Sigmoid colon (tissue), 7 donors: ENCODE measurements around the gene CYP2S1. TPM values are rescaled to one million over a fixed set of nuclear protein-coding genes. Genes with fewer than 3 reads are reported as not detected.
A peak's percentile ranks its signal among the peaks of the same experiment; 100 is the strongest.

Source experiments
- DNase-seq: peaks from one replicate; pipeline ENCODE4 v3.0.0-alpha.2; 2019
- H3K27ac ChIP-seq, 4 donors: fragments of 200-600 bp; sonication (generic); one replicate each; pipeline ENCODE4 v1.5.1; 2016 to 2019; ENCODE audit warnings: mild to moderate bottlenecking in 1 of 4
- H3K27me3 ChIP-seq, 3 donors: fragments of 200-600 bp; sonication (generic); one replicate each; pipeline ENCODE4 v1.5.1; 2019; ENCODE audit warnings: mild to moderate bottlenecking in 1 of 3
- H3K36me3 ChIP-seq, 4 donors: fragments of 200-600 bp; sonication (generic); one replicate each; pipeline ENCODE4 v1.5.1; 2016 to 2019
- H3K4me1 ChIP-seq, 4 donors: fragments of 200-600 bp; sonication (generic); one replicate each; pipeline ENCODE4 v1.5.1; 2017 to 2019
- H3K4me3 ChIP-seq, 4 donors: fragments of 200-600 bp; sonication (generic); one replicate each; pipeline ENCODE4 v1.5.1; 2017 to 2019; ENCODE audit warnings: mild to moderate bottlenecking in 2 of 4, moderate library complexity in 1 of 4
- H3K9me3 ChIP-seq, 4 donors: fragments of 200-600 bp in 3 of 4; sonication (generic) in 3 of 4; one replicate each; pipeline versions ENCODE4 v1.5.1 to v1.6.1; 2013 to 2019
- EP300 ChIP-seq, 4 donors: sonication (generic); formaldehyde crosslinking; IDR thresholded peaks; one replicate each; pipeline ENCODE4 v1.6.1; 2017; ENCODE audit warnings: antibody characterized with exemption in 4 of 4
- POLR2A ChIP-seq, 2 donors: fragments of 450-650 bp; IDR thresholded peaks; one replicate each; pipeline ENCODE4 v1.6.1; 2016; ENCODE audit warnings: antibody characterized with exemption in 2 of 2, mild to moderate bottlenecking in 2 of 2, moderate library complexity in 2 of 2
- POLR2AphosphoS5 ChIP-seq, 4 donors: sonication (generic); formaldehyde crosslinking; IDR thresholded peaks; one replicate each; pipeline ENCODE4 v1.6.1; 2017; ENCODE audit warnings: antibody characterized with exemption in 4 of 4
- WGBS, 2 donors: extraction: QIAGEN DNeasy Blood & Tissue Kit; methylation state at CpG; one replicate each; pipeline ENCODE4 v1.1.7; 2013; 5-methylcytosine and 5-hydroxymethylcytosine counted together
- intact Hi-C: fragments of 100-400 bp; cut with DNase I; formaldehyde crosslinking; loops from one replicate; pipeline ENCODE4 v1.15.1; 2023
- polyA plus RNA-seq, 3 donors: library from polyadenylated mRNA; stranded (reverse); fragments of 200-250 nt; gene quantifications; one replicate each; pipeline ENCODE4 v1.2.3, GENCODE V29; 2013
- total RNA-seq, 4 donors: library from RNA; depleted of rRNA; stranded (reverse); fragments of >200 nt; gene quantifications; one replicate each; pipeline ENCODE4 v1.1.0, GENCODE V29; 2016
- TF ChIP-seq, protein P1 (sequence below), 4 experiments: fragments of 450-650 bp in 3 of 4; fragments of 200-600 bp in 1 of 4; IDR thresholded peaks; one replicate each; pipeline ENCODE4 v1.5.1; 2016 to 2019; ENCODE audit warnings: antibody characterized with exemption in 4 of 4, mild to moderate bottlenecking in 3 of 4, moderate library complexity in 2 of 4
- donor health status: healthy with polysubstance abuse.
- donor health status: Bipolar disorder and iron deficiency.
- donor health status: healthy.

The CYP2S1 gene
- total and polyA plus RNA-seq, 7 donors = 0.41 to 18.6 (median 1.4) TPM

DNA sequence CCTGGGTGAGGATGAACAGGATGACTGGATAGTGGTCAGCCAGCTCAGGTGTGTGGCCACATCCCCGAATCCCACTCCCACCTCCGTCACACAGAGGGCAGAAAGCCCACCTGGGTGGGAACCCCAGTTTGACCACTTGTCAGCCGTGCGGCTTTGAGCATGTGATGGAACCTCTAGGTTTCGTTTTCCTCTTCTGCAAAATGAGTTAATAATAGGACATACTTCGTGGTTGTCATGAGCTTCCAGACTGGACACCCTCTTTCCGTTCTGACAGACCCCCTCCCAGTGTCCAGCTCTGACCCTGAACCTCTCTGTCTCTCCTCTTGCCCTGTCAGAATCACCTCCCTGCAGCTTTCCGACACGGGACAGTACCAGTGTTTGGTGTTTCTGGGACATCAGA is 27.8 kb downstream of the CYP2S1 start:
- peak overlapping the region; percentile 64 to 86 (median 74) for H3K4me3 ChIP-seq
- H3K9me3 ChIP-seq = no peaks in the 10 kb centered on the region
- WGBS, 2 donors = 52 to 65% methylated on average over 9 of the region's 9 CpGs
- no peaks in the 10 kb centered on the region for H3K27me3 ChIP-seq
- no peak for TF ChIP-seq EP300 (IDR thresholded peaks at IDR 0.05)
- DNase-seq = no peak
- peak overlapping the region; percentile 91 to 98 (median 94) for H3K27ac ChIP-seq
- H3K4me1 ChIP-seq = peaks cover 0 to 61% (median 52%) of the 10 kb centered on the region in 4 donors
- H3K36me3 ChIP-seq = peaks cover 0 to 15% (median 4%) of the 10 kb centered on the region in 4 donors
- intact Hi-C loops = no loop called here

DNA sequence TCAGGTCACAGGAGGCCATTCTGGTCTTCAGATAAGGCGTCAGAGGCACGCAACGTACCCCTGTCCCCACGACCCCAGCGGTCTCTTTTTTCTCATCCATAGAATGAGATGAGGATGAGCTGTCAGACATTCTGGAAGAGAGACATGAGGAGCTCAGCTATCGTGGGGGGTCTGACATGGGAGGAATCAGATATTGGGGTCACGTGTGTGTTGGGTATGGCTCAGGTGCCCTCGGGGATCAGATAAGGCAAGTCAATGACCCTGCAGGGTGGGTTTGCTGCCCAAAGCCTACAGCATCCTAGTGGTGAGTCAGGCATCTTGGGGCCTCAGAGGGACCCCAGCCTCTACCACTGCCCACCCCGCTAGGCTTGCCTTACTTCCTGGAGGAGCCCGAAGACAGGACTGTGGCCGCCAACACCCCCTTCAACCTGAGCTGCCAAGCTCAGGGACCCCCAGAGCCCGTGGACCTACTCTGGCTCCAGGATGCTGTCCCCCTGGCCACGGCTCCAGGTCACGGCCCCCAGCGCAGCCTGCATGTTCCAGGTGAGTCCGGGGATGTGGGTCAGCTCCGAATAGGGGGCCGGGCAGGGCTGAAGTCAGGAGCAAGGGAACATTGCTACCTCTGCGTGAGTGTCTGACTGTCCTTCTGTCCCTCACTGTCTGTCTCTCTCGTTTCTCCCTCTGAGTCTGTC is 28.6 kb downstream of the CYP2S1 start:
- WGBS, 2 donors = 87 to 90% methylated on average over 20 of the region's 20 CpGs
- no peak overlapping the region for H3K4me3 ChIP-seq
- peak overlapping the region; percentile 91 to 98 (median 94) for H3K27ac ChIP-seq
- intact Hi-C loops = no loop called here
- TF ChIP-seq POLR2A (IDR thresholded peaks at IDR 0.05) (no peak), POLR2AphosphoS5 (IDR thresholded peaks at IDR 0.05) (no peak), EP300 (IDR thresholded peaks at IDR 0.05) (no peak)
- TF ChIP-seq, protein P1, sequence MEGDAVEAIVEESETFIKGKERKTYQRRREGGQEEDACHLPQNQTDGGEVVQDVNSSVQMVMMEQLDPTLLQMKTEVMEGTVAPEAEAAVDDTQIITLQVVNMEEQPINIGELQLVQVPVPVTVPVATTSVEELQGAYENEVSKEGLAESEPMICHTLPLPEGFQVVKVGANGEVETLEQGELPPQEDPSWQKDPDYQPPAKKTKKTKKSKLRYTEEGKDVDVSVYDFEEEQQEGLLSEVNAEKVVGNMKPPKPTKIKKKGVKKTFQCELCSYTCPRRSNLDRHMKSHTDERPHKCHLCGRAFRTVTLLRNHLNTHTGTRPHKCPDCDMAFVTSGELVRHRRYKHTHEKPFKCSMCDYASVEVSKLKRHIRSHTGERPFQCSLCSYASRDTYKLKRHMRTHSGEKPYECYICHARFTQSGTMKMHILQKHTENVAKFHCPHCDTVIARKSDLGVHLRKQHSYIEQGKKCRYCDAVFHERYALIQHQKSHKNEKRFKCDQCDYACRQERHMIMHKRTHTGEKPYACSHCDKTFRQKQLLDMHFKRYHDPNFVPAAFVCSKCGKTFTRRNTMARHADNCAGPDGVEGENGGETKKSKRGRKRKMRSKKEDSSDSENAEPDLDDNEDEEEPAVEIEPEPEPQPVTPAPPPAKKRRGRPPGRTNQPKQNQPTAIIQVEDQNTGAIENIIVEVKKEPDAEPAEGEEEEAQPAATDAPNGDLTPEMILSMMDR (IDR thresholded peaks at IDR 0.05) = no peak
- no peak for DNase-seq
- H3K27me3 ChIP-seq = no peaks in the 10 kb centered on the region
- peaks cover 0 to 68% (median 58%) of the 10 kb centered on the region in 4 donors for H3K4me1 ChIP-seq
- no peaks in the 10 kb centered on the region for H3K9me3 ChIP-seq
- peaks cover 0 to 15% (median 4%) of the 10 kb centered on the region in 4 donors for H3K36me3 ChIP-seq

DNA sequence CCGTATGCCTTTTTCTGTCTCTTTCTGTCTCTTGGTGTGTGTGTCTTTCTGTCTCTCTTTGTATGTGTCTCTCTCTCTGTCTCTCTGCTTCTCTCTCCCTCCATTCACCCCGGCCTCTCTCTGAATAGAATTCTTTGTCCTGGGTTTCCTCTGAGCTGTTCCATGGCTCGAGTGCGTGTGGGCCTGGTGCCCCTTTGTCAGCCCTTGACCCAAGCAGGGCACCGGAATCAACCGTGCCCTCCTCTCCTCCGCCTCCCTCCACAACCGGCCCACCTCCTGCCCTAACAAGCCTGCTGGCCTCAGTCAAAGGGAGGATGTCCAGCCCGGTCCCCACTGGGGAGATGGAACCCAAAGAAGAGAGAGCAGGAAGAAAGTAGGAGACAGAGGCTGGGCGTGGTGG is 29.2 kb downstream of the CYP2S1 start:
- no peak for DNase-seq
- TF ChIP-seq EP300 (IDR thresholded peaks at IDR 0.05) (no peak), POLR2AphosphoS5 (IDR thresholded peaks at IDR 0.05) (no peak), POLR2A (IDR thresholded peaks at IDR 0.05) (no peak)
- TF ChIP-seq, protein P1 (IDR thresholded peaks at IDR 0.05) = no peak
- Histone ChIP-seq H3K27me3 (no peaks in the 10 kb centered on the region), H3K36me3 (peaks cover 0 to 15% (median 4%) of the 10 kb centered on the region in 4 donors), H3K4me3 (no peak overlapping the region), H3K27ac (peak overlapping the region; percentile 91 to 98 (median 94)), H3K9me3 (no peaks in the 10 kb centered on the region), H3K4me1 (peaks cover 0 to 71% (median 63%) of the 10 kb centered on the region in 4 donors)
- 75 to 86% methylated on average over 10 of the region's 10 CpGs for WGBS, 2 donors
- intact Hi-C loops = no loop called here

DNA sequence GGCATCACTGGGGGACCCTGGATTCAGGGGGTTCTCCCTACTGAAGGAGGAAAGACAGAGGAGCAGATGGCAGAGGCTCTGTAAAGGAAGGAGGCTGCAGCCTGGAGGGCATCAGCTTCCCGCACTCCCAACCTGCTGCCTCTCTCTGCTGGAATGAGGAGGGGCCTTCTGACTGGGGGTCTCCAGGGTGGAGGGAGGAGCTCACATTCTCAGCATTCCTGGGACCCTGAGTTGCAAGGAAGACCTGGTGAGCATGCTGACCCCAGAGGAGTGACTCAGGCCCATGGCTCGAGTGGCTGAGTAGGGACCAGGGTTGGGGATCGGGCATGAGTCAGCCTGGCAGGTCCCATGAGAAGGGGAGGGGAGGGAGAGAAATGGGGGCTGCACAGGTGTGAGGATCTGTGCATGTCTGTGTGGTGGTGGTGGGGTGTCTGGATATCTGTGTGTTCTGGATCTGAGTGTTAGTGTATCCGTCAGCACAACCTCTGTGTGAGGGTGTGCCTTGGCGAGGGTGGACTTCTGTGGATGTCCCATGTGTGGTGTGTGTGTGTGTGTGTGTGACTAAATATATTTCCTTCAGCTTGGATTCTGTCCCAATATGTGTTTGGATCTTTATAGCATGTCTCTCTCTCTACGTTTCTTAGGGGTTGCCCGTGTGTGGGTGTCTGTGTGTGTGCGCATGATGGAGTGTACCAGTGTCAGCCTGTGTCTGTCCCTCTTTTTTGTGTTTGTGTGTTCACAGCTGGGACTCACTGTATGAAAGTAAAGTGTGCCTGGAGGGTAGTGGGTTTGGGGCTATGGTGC is 30.6 kb downstream of the CYP2S1 start:
- H3K27ac ChIP-seq = peak overlapping the region; percentile 92 to 98 (median 96)
- intact Hi-C loops = no loop called here
- TF ChIP-seq POLR2AphosphoS5 (IDR thresholded peaks at IDR 0.05) (peak in 1 of 4 donors; percentile 42), EP300 (IDR thresholded peaks at IDR 0.05) (no peak), POLR2A (IDR thresholded peaks at IDR 0.05) (no peak)
- TF ChIP-seq, protein P1 (IDR thresholded peaks at IDR 0.05) = no peak
- H3K4me1 ChIP-seq = peaks cover 0 to 69% (median 55%) of the 10 kb centered on the region in 4 donors
- H3K27me3 ChIP-seq = no peaks in the 10 kb centered on the region
- WGBS, 2 donors = 67 to 70% methylated on average over 8 of the region's 8 CpGs
- no peaks in the 10 kb centered on the region for H3K9me3 ChIP-seq
- peak overlapping the region in 1 of 4 donors; percentile 1 for H3K4me3 ChIP-seq
- H3K36me3 ChIP-seq = peaks cover 0 to 15% (median 4%) of the 10 kb centered on the region in 4 donors
- peak; percentile 72 for DNase-seq

DNA sequence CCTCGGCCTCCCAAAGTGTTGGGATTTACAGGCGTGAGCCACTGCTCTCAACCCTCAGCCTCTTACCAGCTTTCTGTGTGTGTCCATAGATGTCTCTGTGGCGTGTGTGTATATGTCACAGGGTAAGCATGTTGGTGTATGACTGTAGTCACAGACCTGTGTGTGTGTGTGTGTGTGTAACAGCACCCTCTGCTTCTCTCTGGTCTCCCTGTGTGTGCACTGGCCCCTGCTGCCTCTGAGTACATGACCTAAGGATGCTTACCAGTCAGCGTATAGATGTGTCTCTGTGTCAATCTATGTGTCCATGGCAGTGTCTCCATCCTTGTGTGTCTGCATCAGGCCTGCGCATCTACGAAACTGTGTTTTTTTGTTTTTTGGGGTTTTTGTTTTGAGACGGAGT is 31.6 kb downstream of the CYP2S1 start:
- intact Hi-C loops = no loop called here
- WGBS, 2 donors = 91 to 92% methylated on average over 7 of the region's 7 CpGs
- H3K27ac ChIP-seq = peak overlapping the region; percentile 92 to 98 (median 96)
- peaks cover 0 to 15% (median 4%) of the 10 kb centered on the region in 4 donors for H3K36me3 ChIP-seq
- no peaks in the 10 kb centered on the region for H3K27me3 ChIP-seq
- TF ChIP-seq EP300 (IDR thresholded peaks at IDR 0.05) (no peak), POLR2A (IDR thresholded peaks at IDR 0.05) (no peak), POLR2AphosphoS5 (IDR thresholded peaks at IDR 0.05) (no peak)
- TF ChIP-seq, protein P1 (IDR thresholded peaks at IDR 0.05) = no peak
- no peak overlapping the region for H3K4me3 ChIP-seq
- peaks cover 0 to 73% (median 59%) of the 10 kb centered on the region in 4 donors for H3K4me1 ChIP-seq
- DNase-seq = no peak
- H3K9me3 ChIP-seq = no peaks in the 10 kb centered on the region
